ENCODE data around the gene UBE2D3.
"Not testable (repeated sequence)": the region's sequence is repeated elsewhere in the genome, so short reads cannot be mapped to it uniquely, and the experiment has no call there.

The UBE2D3 gene

GRCh38 chr4:102826890-102827673, at the start of gene UBE2D3:
Gene UBE2D3 (minus strand): TSS chr4:102827551. CDS start chr4:102826508, 1,043 bp downstream.
- peak; percentile 88 to 92 for DNase-seq

GRCh38 chr4:102871772-102872171, 44.4 kb upstream of the UBE2D3 start:
- DNase-seq = peak; percentile 48 to 49

DNA sequence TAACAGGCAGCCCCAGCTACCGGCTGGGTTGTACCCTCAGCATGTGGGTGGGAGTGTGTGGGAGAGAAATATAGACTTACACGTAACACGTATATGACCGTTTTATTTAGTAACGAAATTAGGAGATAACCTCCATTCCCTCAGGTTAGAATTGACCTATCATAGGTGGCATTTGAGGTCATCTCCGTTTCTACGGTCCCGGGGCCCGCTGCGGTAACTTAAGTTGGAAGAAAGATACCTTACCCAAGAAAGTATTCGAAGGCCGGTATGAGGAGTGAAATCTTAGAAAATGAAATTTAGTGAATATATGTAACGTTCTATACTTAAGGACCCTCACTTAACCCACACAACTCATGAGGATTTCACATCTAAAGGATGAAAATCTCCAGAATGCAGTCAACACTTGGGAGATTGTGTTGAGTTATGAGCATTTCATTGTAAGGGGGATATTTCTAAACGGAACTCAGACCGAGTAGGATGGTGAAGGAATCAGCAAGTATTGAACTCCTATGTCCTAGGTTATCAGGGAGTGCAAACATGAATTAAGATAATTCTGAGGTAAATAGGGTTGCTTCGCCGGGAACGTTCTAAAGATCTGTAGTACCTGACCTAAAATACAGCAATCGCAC, 42.3 kb upstream of the UBE2D3 start:
- DNase-seq = peak in 1 of 2 experiments; percentile 37

- DNase-seq = peak; percentile 84 to 86
Observed at GRCh38 chr4:102868781-102869568, 41.6 kb upstream of the UBE2D3 start, which contains the start of gene CISD2. Gene CISD2 (plus strand): TSS chr4:102868992. CDS start chr4:102869085, 93 bp downstream.

- DNase-seq = no peak
Observed at GRCh38 chr4:102868153-102868780, 40.9 kb upstream of the UBE2D3 start.

GRCh38 chr4:102867278-102868152, 40.2 kb upstream of the UBE2D3 start:
- peak; percentile 25 to 35 for DNase-seq

DNA sequence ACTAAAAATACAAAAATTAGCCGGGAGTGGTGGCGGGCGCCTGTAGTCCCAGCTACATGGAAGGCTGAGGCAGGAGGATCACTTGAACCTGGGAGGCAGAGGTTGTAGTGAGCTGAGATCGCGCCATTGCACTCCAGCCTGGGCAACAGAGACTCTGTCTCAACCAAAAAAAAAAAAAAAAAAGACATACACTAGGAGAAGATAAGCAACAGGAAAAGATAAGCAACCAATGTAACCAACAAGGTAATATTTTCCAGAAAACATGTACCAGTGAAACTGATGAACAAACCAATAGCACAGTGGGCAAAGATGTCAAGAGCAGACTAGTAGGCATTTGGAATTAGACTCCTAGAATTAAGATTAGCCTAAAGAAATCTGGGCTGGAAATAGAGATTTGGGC, 38.0 kb upstream of the UBE2D3 start:
- DNase-seq = not testable (repeated sequence)

GRCh38 chr4:102862747-102863146, 35.4 kb upstream of the UBE2D3 start:
- DNase-seq = peak in 1 of 2 experiments; percentile 12

DNA sequence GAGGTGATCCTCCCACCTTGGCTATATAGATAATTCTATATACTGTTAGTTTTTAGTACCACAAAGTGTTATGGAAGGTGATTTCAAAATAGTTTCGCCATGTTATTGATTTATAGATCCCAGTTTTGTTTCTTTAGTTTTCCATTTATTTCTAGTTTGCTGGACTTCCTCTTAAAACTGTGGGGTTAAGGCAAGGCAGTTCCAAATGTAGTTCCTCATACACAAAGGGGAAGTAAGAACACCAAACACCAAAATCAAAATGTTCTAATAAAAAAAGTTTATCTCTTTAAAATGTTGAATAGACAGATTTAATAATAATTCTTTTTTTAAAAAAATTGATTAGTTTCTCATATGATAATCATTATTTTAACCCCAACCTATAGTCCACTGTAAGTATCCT, 34.7 kb upstream of the UBE2D3 start:
- peak; percentile 71 to 81 for DNase-seq

- DNase-seq = no peak
Observed at GRCh38 chr4:102860611-102861324, 33.4 kb upstream of the UBE2D3 start.

DNA sequence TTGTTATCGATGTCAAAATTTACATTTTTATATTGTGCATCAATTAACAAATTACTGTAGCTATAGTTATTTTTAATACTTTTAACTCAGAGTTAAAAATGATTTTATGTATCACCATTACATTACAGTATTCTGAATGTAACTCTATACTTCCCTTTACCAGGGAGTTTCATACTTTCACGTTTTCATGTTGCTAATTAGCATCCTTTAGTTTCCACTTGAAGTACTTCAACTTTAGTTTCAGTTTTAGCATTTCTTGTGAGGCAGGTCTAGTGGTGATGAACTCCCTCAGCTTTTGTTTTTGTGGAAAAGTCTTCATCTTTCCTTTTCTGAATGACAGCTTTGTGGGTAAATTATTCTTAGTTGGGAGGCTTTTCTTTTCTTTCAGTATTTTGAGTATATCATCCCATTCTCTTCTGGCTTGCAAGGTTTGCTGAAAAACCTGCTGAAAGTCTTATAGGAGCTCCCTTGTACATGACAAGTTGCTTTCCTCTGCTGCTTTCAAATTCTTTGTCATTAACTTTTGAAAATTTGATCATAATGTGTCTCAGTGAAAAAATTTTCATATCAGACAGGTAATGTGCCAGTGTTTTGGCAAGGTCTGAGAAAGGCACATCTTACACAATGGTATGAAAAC, 31.6 kb upstream of the UBE2D3 start:
- no peak for DNase-seq

DNA sequence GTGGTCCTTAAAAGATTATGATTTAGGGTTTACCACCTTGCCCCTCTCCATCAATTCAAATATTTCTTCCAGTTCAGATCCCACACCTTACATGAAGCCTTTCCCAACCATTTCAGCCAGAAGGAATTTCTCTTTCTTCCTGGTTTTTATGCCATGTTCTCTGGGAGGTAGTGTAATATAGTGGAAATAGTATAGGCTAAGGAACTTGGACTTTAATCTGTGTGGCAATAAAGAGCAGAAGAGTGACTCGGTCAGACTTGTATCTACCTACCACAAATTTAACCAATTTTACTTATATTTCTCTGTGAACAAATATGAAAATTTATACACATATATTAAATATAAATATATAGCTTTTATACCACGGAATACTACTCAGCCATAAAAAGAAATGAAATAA, 23.0 kb upstream of the UBE2D3 start:
- DNase-seq = no peak

GRCh38 chr4:102849579-102850104, 22.3 kb upstream of the UBE2D3 start:
- DNase-seq = no peak

DNA sequence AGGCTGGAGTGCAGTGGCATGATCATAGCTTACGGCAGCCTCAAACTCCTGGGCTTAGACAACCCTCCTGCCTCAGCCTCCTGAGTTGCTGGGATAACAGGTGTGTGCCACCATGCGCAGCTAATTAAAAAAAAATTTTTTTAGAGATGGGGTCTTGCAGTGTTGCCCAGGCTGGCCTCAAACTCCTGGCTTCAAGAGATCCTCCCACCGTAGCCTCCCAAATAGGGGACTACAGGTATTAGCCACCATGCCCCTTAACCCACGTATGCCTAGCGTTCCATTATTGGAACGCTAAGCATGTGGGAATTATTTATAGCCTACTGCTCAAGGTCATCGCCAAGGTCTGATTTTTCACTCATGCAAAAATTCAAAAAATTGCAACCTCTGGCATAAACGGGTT, 20.3 kb upstream of the UBE2D3 start:
- DNase-seq = no peak

GRCh38 chr4:102843938-102844337, 16.6 kb upstream of the UBE2D3 start:
- no peak for DNase-seq

DNA sequence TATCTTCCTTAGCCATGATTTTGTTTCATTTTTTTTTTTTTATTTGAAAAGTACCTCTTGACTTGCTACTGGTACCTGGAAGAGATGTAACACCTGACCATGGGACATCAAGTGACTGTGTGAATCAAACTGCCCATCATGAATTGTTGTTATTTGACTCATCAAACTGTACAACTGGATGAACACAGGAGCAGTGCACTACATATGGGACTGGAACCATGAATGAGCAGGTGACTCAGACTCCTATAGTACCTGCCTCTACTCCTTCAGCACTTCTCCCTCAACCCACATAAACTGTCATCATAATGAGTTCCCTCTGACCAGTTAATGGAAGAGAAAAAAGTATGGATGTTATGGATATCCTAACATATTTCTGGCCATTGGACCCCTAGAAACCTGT, 15.9 kb upstream of the UBE2D3 start:
- DNase-seq = no peak

DNA sequence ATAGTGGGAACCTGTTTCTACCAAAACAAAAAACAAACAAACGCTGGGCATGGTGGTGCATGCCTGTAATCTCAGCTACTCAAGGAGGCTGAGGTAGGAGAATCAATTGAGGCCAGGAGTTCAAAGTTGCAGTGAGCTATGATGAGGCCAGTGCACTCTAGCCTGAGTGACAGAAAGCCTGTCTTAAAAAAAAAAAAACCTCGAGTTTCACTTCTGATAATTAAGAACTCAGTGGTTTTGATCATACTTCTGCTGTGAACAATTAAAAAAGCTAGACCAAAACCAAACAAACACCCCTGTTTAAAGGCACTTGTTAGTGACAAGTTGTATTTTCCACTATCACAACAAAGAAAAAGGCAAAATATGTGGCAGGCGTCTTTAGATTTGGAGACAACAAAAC, 15.0 kb upstream of the UBE2D3 start:
- DNase-seq = no peak

DNA sequence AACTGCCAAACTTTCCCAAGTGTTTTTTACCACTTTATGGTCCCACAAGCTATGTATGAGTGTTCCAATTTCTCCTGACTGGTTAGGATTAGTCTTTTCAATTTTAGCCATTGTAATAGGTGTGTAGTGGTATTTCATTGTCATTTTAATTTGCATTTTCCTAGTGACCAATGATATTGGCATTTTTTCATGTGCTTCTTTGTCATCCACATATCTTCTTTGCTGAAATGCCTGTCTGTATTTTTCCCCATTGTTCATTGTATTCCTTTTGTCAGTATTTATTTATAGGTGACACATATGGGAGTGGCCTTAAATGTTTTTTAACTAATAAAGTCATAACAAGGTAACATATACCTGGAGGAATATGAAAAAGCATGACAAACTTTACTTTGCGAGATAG, 9.2 kb upstream of the UBE2D3 start:
- no peak for DNase-seq

DNA sequence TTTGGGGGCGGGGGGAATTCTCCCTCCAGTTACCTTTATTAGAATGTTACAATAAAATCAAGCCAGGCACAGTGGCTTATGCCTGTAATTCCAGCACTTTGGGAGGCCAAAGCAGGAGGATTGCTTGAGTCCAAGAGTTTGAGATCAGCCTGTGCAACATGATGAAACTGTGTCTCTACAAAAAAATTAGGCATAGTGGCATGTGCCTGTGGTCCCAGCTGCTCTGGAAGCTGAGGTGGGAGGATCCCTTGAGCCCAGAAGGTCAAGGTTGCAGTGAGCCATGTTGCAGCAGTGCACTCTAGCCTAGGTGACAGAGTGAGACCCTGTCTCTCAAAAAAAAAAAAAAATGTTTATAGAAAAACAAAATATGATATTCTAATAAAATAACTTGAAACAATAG, 5.3 kb upstream of the UBE2D3 start:
- no peak for DNase-seq

- DNase-seq = no peak
Observed at GRCh38 chr4:102832105-102832504, 4.8 kb upstream of the UBE2D3 start.

- no peak for DNase-seq
Observed at GRCh38 chr4:102829803-102830202, 2.5 kb upstream of the UBE2D3 start.
